B cell (primary cell): ENCODE results near the gene PCDHGA9. TPM values are rescaled to one million over a fixed set of nuclear protein-coding genes. Genes with fewer than 3 reads are reported as not detected.

Experiments
- ATAC-seq: fragments of 200-7000 bp; cut with Tn5 transposase; one replicate; pipeline ENCODE4 v1.10.0; 2021; ENCODE audit warnings: low read depth, mild to moderate bottlenecking, moderate number of reproducible peaks, moderate library complexity
- CTCF ChIA-PET: fragments of 350-600 bp; sonication (Branson Sonifier 250); formaldehyde crosslinking; loops from one replicate; lab custom pipeline; 2021; ENCODE audit warnings: antibody characterized with exemption, inconsistent platforms; lab: Charles Lee
- POLR2A ChIA-PET: fragments of 350-600 bp; sonication (Branson Sonifier 250); formaldehyde crosslinking; loops from one replicate; lab custom pipeline; 2021; ENCODE audit warnings: antibody characterized with exemption; lab: Charles Lee
- DNase-seq: peaks from one replicate; pipeline ENCODE4 v3.0.0; 2013
- H2AFZ ChIP-seq: 2 replicates; pipeline ENCODE4 v1.6.1; 2012; ENCODE audit warnings: mild to moderate bottlenecking, low read depth, low read length; ENCODE audit not compliant: insufficient read depth, poor library complexity, severe bottlenecking
- H3K27ac ChIP-seq, 2 donors: 1 replicate in 1 of 2; 2 replicates in 1 of 2; pipeline ENCODE4 v1.5.1; 2012 to 2013; ENCODE audit warnings: low read length in 2 of 2, mild to moderate bottlenecking in 2 of 2, moderate library complexity in 1 of 2
- H3K27me3 ChIP-seq, 4 experiments: fragments of 200-600 bp in 1 of 4; sonication (generic) in 1 of 4; replicated peaks in 1 of 4; 1 replicate in 2 of 4; 2 replicates in 2 of 4; pipeline versions ENCODE4 v1.6.1 to v1.7.0; 2013 to 2016; ENCODE audit warnings: low read length in 3 of 4, mild to moderate bottlenecking in 2 of 4, mixed read lengths in 1 of 4, moderate library complexity in 1 of 4; ENCODE audit not compliant: insufficient read depth in 4 of 4, control insufficient read depth in 3 of 4; ENCODE audit errors: control extremely low read depth in 1 of 4
- H3K36me3 ChIP-seq, 2 experiments: replicated peaks in 1 of 2; 1 replicate in 1 of 2; 2 replicates in 1 of 2; pipeline versions ENCODE4 v1.6.1 to v1.7.1; 2013; ENCODE audit warnings: low read length in 1 of 2; ENCODE audit not compliant: insufficient read depth in 2 of 2, control insufficient read depth in 1 of 2; ENCODE audit errors: control extremely low read depth in 1 of 2, extremely low read depth in 1 of 2
- H3K4me1 ChIP-seq, 2 donors: fragments of 200-600 bp in 1 of 2; sonication (generic) in 1 of 2; 1 replicate in 1 of 2; 2 replicates in 1 of 2; pipeline versions ENCODE4 v1.5.1 to v1.6.1; 2013 to 2017; ENCODE audit warnings: low read length in 2 of 2; ENCODE audit not compliant: control insufficient read depth in 2 of 2, insufficient read depth in 2 of 2
- H3K4me2 ChIP-seq: replicated peaks from 2 replicates; pipeline ENCODE3; 2012; ENCODE audit warnings: mild to moderate bottlenecking, low read depth, low read length; ENCODE audit not compliant: poor library complexity, severe bottlenecking
- H3K4me3 ChIP-seq, 5 experiments: fragments of 200-600 bp in 1 of 5; sonication (generic) in 1 of 5; 1 replicate in 3 of 5; 2 replicates in 2 of 5; pipeline versions ENCODE4 v1.5.1 to v1.7.0; 2011 to 2016; ENCODE audit warnings: low read length in 4 of 5, mild to moderate bottlenecking in 4 of 5, low read depth in 2 of 5, control low read depth in 1 of 5, moderate library complexity in 1 of 5; ENCODE audit not compliant: insufficient read depth in 1 of 5; ENCODE audit errors: control extremely low read depth in 1 of 5, extremely low read depth in 1 of 5
- H3K79me2 ChIP-seq: fragments of 200-600 bp; sonication (generic); one replicate; pipeline ENCODE4 v1.6.0; 2016; ENCODE audit warnings: low read length; ENCODE audit not compliant: control insufficient read depth, insufficient read depth
- H3K9ac ChIP-seq: fragments of 200-600 bp; sonication (generic); 2 replicates; pipeline ENCODE4 v1.6.1; 2017; ENCODE audit warnings: mild to moderate bottlenecking, low read length, moderate library complexity
- H3K9me3 ChIP-seq, 3 donors: one replicate each; pipeline versions ENCODE4 v1.6.1 to v1.7.1; 2013; ENCODE audit warnings: low read length in 2 of 3; ENCODE audit not compliant: control insufficient read depth in 2 of 3, insufficient read depth in 1 of 3; ENCODE audit errors: control extremely low read depth in 1 of 3
- H4K20me1 ChIP-seq: 2 replicates; pipeline ENCODE4 v1.6.0; 2012; ENCODE audit warnings: mild to moderate bottlenecking, low read length; ENCODE audit not compliant: insufficient read depth, control insufficient read depth, poor library complexity, severe bottlenecking
- H3K27ac Mint-ChIP-seq: one replicate; pipeline ENCODE4 v1.8.0; 2021; ENCODE audit warnings: mixed read lengths
- H3K27me3 Mint-ChIP-seq: one replicate; pipeline ENCODE4 v1.8.0; 2021; ENCODE audit warnings: mixed read lengths
- H3K4me1 Mint-ChIP-seq: one replicate; pipeline ENCODE4 v1.8.0; 2021; ENCODE audit warnings: mixed read lengths
- H3K4me3 Mint-ChIP-seq: one replicate; pipeline ENCODE4 v1.8.0; 2021; ENCODE audit warnings: mixed read lengths
- H3K9me3 Mint-ChIP-seq: one replicate; pipeline ENCODE4 v1.8.0; 2022; ENCODE audit warnings: mixed read lengths; ENCODE audit not compliant: insufficient read depth
- EZH2 ChIP-seq: IDR thresholded peaks from 2 replicates; pipeline ENCODE4 v1.6.1; 2012; ENCODE audit warnings: borderline replicate concordance, low read depth, mild to moderate bottlenecking, moderate library complexity, low read length; ENCODE audit not compliant: insufficient read depth, poor library complexity, severe bottlenecking
- WGBS: methylation state at CpG from one replicate; pipeline ENCODE4 v1.1.5; 2013; ENCODE audit warnings: missing lambda C conversion rate; ENCODE audit not compliant: insufficient coverage; 5-methylcytosine and 5-hydroxymethylcytosine counted together
- intact Hi-C: fragments of 100-400 bp; cut with micrococcal nuclease; formaldehyde crosslinking; loops from one replicate; pipeline ENCODE4 v1.10.0; 2022
- polyA plus RNA-seq: library from polyadenylated mRNA; depleted of rRNA; stranded (reverse); fragments of >200 nt; gene quantifications from 2 replicates; pipeline ENCODE4 v1.2.3, GENCODE V29; 2012
- total RNA-seq, 2 donors: library from RNA; stranded (reverse); fragments of 120-200 nt in 1 of 2; gene quantifications; 1 replicate in 1 of 2; 2 replicates in 1 of 2; pipeline versions ENCODE4 v1.2.3 to v1.2.4, GENCODE V29; 2013 to 2022
- TF ChIP-seq, protein P1 (sequence below): fragments of 200-600 bp; IDR thresholded peaks from one replicate; pipeline ENCODE4 v1.8.0; 2022; ENCODE audit warnings: antibody characterized with exemption, mild to moderate bottlenecking

Gene PCDHGA9
- total and polyA plus RNA-seq, 2 donors (not counting 1 experiment from before 2014, with no cell fraction given): 0.19 to 2.5 TPM

DNA sequence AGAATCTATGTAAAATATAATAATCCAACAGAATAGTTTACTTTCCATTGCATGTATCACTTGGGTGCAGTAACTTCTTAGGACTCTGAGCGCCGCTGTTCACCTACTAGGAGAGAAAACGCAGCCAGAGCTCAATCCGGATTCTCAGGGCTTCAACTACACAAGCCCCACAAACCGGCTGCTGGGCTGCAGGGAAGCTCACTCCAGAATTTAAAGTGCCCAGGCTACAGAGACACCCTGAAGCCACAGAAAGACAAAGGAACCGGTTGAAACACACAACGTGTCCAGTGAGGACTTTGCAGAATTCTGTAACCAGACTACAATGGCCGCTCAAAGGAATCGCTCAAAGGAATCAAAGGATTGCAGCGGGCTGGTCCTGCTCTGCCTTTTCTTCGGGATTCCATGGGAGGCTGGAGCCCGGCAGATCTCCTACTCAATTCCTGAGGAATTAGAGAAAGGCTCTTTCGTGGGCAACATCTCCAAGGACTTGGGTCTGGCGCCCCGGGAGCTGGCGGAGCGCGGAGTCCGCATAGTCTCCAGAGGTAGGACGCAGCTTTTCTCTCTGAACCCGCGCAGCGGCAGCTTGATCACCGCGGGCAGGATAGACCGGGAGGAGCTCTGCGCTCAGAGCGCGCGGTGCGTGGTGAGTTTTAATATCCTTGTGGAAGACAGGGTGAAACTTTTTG is 10.4 kb downstream of the PCDHGA9 start, which contains the start of gene PCDHGA10:
Gene PCDHGA10, plus strand, starts transcription at position 134 of the 686 bp plus-strand sequence. Its CDS starts 189 bp downstream, at position 323.
- Histone ChIP-seq H3K4me1 (peaks cover 11 to 15% of the 10 kb centered on the region in 2 donors), H3K4me2 (peak within 1 kb of the TSS; percentile 74), H3K36me3 (no peaks in the 10 kb centered on the region), H3K79me2 (no peaks in the 10 kb centered on the region), H3K4me3 (peak within 1 kb of the TSS; percentile 5 to 63 (median 45)), H4K20me1 (no peaks in the 10 kb centered on the region), H2AFZ (peak within 1 kb of the TSS; percentile 77), H3K27me3 (peaks cover 0 to 69% (median 55%) of the 10 kb centered on the region in 4 experiments), H3K27ac (no peak within 1 kb of the TSS), H3K9me3 (peaks cover 0 to 57% (median 19%) of the 10 kb centered on the region in 3 donors), H3K9ac (peak within 1 kb of the TSS; percentile 63)
- ChIA-PET POLR2A (no interaction called here), CTCF (interaction anchor here (0.7 to 6.3 kb wide), 23 partner anchors 9 to 224 kb away, joined by 3 to 56 read pairs (median 4); partner anchors contain the start of genes PCDHGA11, PCDHGA12, PCDHGA9 and PCDHGB3)
- peak; percentile 65 for DNase-seq
- peak; percentile 68 for ATAC-seq
- intact Hi-C loops: loop anchor here (1.0 to 10.0 kb wide), 4 partner anchors 88 to 151 kb away; partner anchors contain the start of gene TAF7
- H3K4me3 Mint-ChIP-seq: peak within 1 kb of the TSS; percentile 87
- H3K4me1 Mint-ChIP-seq: peaks cover 18% of the 10 kb centered on the region
- no peak for TF ChIP-seq EZH2
- TF ChIP-seq, protein P1, sequence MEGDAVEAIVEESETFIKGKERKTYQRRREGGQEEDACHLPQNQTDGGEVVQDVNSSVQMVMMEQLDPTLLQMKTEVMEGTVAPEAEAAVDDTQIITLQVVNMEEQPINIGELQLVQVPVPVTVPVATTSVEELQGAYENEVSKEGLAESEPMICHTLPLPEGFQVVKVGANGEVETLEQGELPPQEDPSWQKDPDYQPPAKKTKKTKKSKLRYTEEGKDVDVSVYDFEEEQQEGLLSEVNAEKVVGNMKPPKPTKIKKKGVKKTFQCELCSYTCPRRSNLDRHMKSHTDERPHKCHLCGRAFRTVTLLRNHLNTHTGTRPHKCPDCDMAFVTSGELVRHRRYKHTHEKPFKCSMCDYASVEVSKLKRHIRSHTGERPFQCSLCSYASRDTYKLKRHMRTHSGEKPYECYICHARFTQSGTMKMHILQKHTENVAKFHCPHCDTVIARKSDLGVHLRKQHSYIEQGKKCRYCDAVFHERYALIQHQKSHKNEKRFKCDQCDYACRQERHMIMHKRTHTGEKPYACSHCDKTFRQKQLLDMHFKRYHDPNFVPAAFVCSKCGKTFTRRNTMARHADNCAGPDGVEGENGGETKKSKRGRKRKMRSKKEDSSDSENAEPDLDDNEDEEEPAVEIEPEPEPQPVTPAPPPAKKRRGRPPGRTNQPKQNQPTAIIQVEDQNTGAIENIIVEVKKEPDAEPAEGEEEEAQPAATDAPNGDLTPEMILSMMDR: peak; percentile 82
- 16% methylated on average over 22 of the region's 31 CpGs for WGBS
- peaks cover 59% of the 10 kb centered on the region for H3K27me3 Mint-ChIP-seq
- peak within 1 kb of the TSS; percentile 17 for H3K27ac Mint-ChIP-seq
- H3K9me3 Mint-ChIP-seq: peaks cover 8% of the 10 kb centered on the region
